OCI-LY7 (cell line): ENCODE results near the gene YIF1B. TPM values are rescaled to one million over a fixed set of nuclear protein-coding genes. Genes with fewer than 3 reads are reported as not detected.

Source experiments
- BruUV-seq: library from RNA; stranded (reverse); fragments of 400-500 nt; replicated peaks from 2 replicates; lab custom pipeline; 2021; lab: Mats Ljungman, UMichigan
- CTCF ChIA-PET: fragments of 300-600 bp; sonication (Branson Sonifier 250); formaldehyde crosslinking; loops from one replicate; lab custom pipeline; 2022; ENCODE audit warnings: antibody characterized with exemption; ENCODE audit not compliant: unreplicated experiment; lab: Charles Lee
- POLR2A ChIA-PET: fragments of 300-600 bp; sonication (Branson Sonifier 250); formaldehyde crosslinking; loops from one replicate; lab custom pipeline; 2022; ENCODE audit warnings: antibody characterized with exemption; lab: Charles Lee
- DNase-seq: peaks from one replicate; pipeline ENCODE4 v3.0.0-alpha.2; 2015; ENCODE audit warnings: low spot score
- H2AFZ ChIP-seq: fragments of 200-600 bp; sonication (generic), shearing (Covaris generic); 2 replicates; pipeline ENCODE4 v1.6.1; 2014; ENCODE audit warnings: mild to moderate bottlenecking, antibody characterized with exemption, low read length, moderate library complexity
- H3K27ac ChIP-seq: fragments of 200-600 bp; sonication (generic); 2 replicates; pipeline ENCODE4 v1.5.1; 2014; ENCODE audit warnings: mixed run types, low read depth, mild to moderate bottlenecking, moderate library complexity, low read length, inconsistent platforms; ENCODE audit not compliant: poor library complexity, severe bottlenecking
- H3K36me3 ChIP-seq: fragments of 200-600 bp; sonication (generic); 2 replicates; pipeline ENCODE4 v1.6.1; 2014; ENCODE audit warnings: mild to moderate bottlenecking, antibody characterized with exemption, low read length, moderate library complexity, mixed read lengths; ENCODE audit not compliant: insufficient read depth
- H3K4me1 ChIP-seq: fragments of 200-600 bp; sonication (generic); 2 replicates; pipeline ENCODE4 v1.5.1; 2014; ENCODE audit warnings: mild to moderate bottlenecking, low read length; ENCODE audit not compliant: insufficient read depth, poor library complexity, severe bottlenecking
- H3K4me2 ChIP-seq: fragments of 200-600 bp; sonication (generic); 2 replicates; pipeline ENCODE4 v1.6.1; 2014; ENCODE audit warnings: mild to moderate bottlenecking, low read length
- H3K4me3 ChIP-seq: fragments of 200-600 bp; sonication (generic); 2 replicates; pipeline ENCODE4 v1.5.1; 2014; ENCODE audit warnings: mild to moderate bottlenecking, low read depth, low read length; ENCODE audit not compliant: poor library complexity, severe bottlenecking
- H3K79me2 ChIP-seq: fragments of 200-600 bp; sonication (generic); 2 replicates; pipeline ENCODE4 v1.6.1; 2016; ENCODE audit warnings: low read depth, mild to moderate bottlenecking, low read length, moderate library complexity, mixed read lengths; ENCODE audit not compliant: insufficient read depth
- H3K9me2 ChIP-seq: fragments of 200-600 bp; sonication (generic); 2 replicates; pipeline ENCODE4 v1.6.1; 2016; ENCODE audit warnings: mild to moderate bottlenecking, low read length, mixed read lengths; ENCODE audit not compliant: insufficient read depth
- H3K9me3 ChIP-seq: fragments of 200-600 bp; sonication (generic); 2 replicates; pipeline ENCODE4 v1.6.1; 2014; ENCODE audit warnings: mild to moderate bottlenecking, mixed run types, low read length, mixed read lengths
- H4K20me1 ChIP-seq: fragments of 200-600 bp; sonication (generic); 2 replicates; pipeline ENCODE4 v1.6.1; 2014; ENCODE audit warnings: mild to moderate bottlenecking, antibody characterized with exemption, low read length, moderate library complexity, mixed read lengths; ENCODE audit not compliant: insufficient read depth
- CTCF ChIP-seq: fragments of 200-600 bp; sonication (generic); conservative IDR thresholded peaks from 2 replicates; pipeline ENCODE4 v1.5.1; 2014; ENCODE audit warnings: mild to moderate bottlenecking, antibody characterized with exemption, low read length, moderate library complexity, mixed read lengths
- EZH2phosphoT487 ChIP-seq: fragments of 200-600 bp; sonication (generic); IDR thresholded peaks from 2 replicates; pipeline ENCODE4 v1.6.1; 2018; ENCODE audit warnings: low read depth, borderline replicate concordance, mild to moderate bottlenecking, mixed run types, antibody characterized with exemption, low read length, moderate library complexity, mixed read lengths
- intact Hi-C: fragments of 100-400 bp; cut with micrococcal nuclease; formaldehyde crosslinking; loops from one replicate; pipeline ENCODE4 v1.10.0; 2022; ENCODE audit not compliant: unreplicated experiment
- total RNA-seq, 2 experiments: library from RNA; depleted of rRNA in 1 of 2; stranded (reverse); fragments of >200 nt in 1 of 2; shearing (Covaris generic) in 1 of 2; gene quantifications; 2 replicates each; pipeline ENCODE4 v1.2.3, GENCODE V29; 2014 to 2022

Gene YIF1B
- total RNA-seq, 2 experiments from 2014 or later, result 64.3 to 68.3 TPM

- Histone ChIP-seq H2AFZ (no peak overlapping the region; the same call in 1 of the 2 replicates), H3K9me2 (no peaks in the 10 kb centered on the region), H3K4me3 (no peak overlapping the region), H3K79me2 (peaks cover 9% of the 10 kb centered on the region; the same call in 1 of the 2 replicates), H4K20me1 (no peaks in the 10 kb centered on the region), H3K9me3 (no peaks in the 10 kb centered on the region), H3K4me1 (peaks cover 22% of the 10 kb centered on the region), H3K27ac (no peak overlapping the region), H3K36me3 (no peaks in the 10 kb centered on the region), H3K4me2 (peak overlapping the region; percentile 82)
- no peak for DNase-seq
- TF ChIP-seq EZH2phosphoT487, result no peak
- no peak for TF ChIP-seq CTCF
- POLR2A ChIA-PET, result no interaction called here
- intact Hi-C loops, result loop anchor here (2.0 to 10.0 kb wide), 3 partner anchors 52 to 1102 kb away; partner anchors contain the start of genes SPINT2, ZNF383 and ZNF585B
- BruUV-seq, result no TSS peak
- CTCF ChIA-PET, result no interaction called here
Measured at GRCh38 chr19:38317104-38317612, 1.4 kb upstream of the YIF1B start.

- H3K79me2 ChIP-seq, result peaks cover 9% of the 10 kb centered on the region; the same call in 1 of the 2 replicates
- H4K20me1 ChIP-seq, result no peaks in the 10 kb centered on the region
- peak overlapping the region; percentile 68 for H3K4me3 ChIP-seq
- ChIA-PET POLR2A (no interaction called here), CTCF (no interaction called here)
- no peaks in the 10 kb centered on the region for H3K9me3 ChIP-seq
- peak overlapping the region; percentile 82 for H3K4me2 ChIP-seq
- BruUV-seq, result no TSS peak
- H3K9me2 ChIP-seq, result no peaks in the 10 kb centered on the region
- TF ChIP-seq EZH2phosphoT487 (no peak), CTCF (no peak)
- H3K4me1 ChIP-seq, result peaks cover 22% of the 10 kb centered on the region
- intact Hi-C loops, result loop anchor here (1.0 to 10.0 kb wide), 4 partner anchors 52 to 1102 kb away; partner anchors contain the start of genes PSMD8, SPINT2, ZNF383 and ZNF585B
- peak overlapping the region; percentile 78 for H3K27ac ChIP-seq
- H2AFZ ChIP-seq, result peak overlapping the region; percentile 94
- H3K36me3 ChIP-seq, result no peaks in the 10 kb centered on the region
- no peak for DNase-seq
Measured at GRCh38 chr19:38316477-38317067, 825 bp upstream of the YIF1B start.

- no peaks in the 10 kb centered on the region for H3K9me3 ChIP-seq
- no peak for DNase-seq
- no peaks in the 10 kb centered on the region for H3K9me2 ChIP-seq
- TF ChIP-seq EZH2phosphoT487 (no peak), CTCF (no peak)
- H3K4me2 ChIP-seq, result no peak overlapping the region
- H3K79me2 ChIP-seq, result peaks cover 9% of the 10 kb centered on the region; the same call in 1 of the 2 replicates
- H3K4me1 ChIP-seq, result peaks cover 8% of the 10 kb centered on the region
- intact Hi-C loops, result loop anchor here (10.0 kb wide), 1 partner anchor 1096 kb away; the partner anchor contains the start of genes ZNF383 and ZNF585B
- no peaks in the 10 kb centered on the region for H4K20me1 ChIP-seq
- CTCF ChIA-PET, result interaction anchor here (0.9 kb wide), 1 partner anchor 23 kb away, joined by 3 read pairs; no protein-coding TSS in a partner anchor
- H2AFZ ChIP-seq, result no peak overlapping the region
- POLR2A ChIA-PET, result no interaction called here
- no peak overlapping the region for H3K27ac ChIP-seq
- H3K4me3 ChIP-seq, result no peak overlapping the region
- peaks cover 9% of the 10 kb centered on the region; the same call in 1 of the 2 replicates for H3K36me3 ChIP-seq
- no TSS peak for BruUV-seq
Measured at GRCh38 chr19:38310986-38311385, 4.8 kb downstream of the YIF1B start.
